A549 treated with dexamethasone at 1 μM for 4 hours (cell line): Measurements from ENCODE around the gene GPRC5A. TPM values are rescaled to one million over a fixed set of nuclear protein-coding genes. Genes with fewer than 3 reads are reported as not detected.

Experiments
- total RNA-seq: library from RNA; stranded (reverse); fragments of 200-300 nt; extraction: Qiagen RNA extraction; gene quantifications from 5 replicates; pipeline ENCODE4 v1.2.3, GENCODE V29; 2022

Gene GPRC5A, protein sequence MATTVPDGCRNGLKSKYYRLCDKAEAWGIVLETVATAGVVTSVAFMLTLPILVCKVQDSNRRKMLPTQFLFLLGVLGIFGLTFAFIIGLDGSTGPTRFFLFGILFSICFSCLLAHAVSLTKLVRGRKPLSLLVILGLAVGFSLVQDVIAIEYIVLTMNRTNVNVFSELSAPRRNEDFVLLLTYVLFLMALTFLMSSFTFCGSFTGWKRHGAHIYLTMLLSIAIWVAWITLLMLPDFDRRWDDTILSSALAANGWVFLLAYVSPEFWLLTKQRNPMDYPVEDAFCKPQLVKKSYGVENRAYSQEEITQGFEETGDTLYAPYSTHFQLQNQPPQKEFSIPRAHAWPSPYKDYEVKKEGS
- 174 to 283 TPM (median 256 TPM) in 5 replicates for total RNA-seq

DNA sequence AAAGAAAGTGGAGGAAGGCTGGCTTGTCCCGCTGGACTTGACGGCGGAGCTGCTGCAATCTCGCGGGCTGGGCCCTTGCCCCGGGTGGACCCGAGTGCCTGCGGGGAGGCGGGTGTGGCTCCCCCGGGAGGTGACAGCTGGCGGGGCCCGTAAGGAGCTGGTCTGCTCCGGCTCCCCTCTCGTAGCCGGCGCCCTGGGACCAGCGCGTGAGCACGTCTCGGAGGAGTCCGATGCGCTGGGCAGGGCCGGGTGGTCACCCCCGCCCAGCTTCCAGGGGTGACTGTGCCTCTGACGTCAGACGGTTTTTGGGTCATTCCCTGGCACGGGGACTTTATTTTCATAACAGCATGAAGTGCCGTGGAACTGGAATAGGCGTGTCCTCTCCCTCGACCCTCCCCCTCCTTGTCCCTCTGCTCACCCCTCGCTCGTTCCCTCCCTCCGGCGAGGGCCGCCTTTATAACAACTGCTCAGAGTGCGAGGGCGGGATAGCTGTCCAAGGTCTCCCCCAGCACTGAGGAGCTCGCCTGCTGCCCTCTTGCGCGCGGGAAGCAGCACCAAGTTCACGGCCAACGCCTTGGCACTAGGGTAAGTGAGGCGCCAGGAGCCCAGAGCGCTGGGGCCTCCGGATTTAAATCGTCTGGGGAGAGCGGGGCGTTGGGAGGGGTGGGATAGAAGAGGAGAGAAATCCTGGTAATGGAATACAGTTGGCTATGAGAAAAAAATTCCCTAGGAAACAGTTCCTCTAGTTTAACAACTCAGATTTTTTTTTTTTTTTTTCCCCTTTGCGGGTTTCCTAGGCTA lies at the start of gene GPRC5A:
Gene GPRC5A (plus strand): TSS at position 483 of the 801 bp plus-strand sequence. CDS start 16,688 bp downstream, outside the sequence.

DNA sequence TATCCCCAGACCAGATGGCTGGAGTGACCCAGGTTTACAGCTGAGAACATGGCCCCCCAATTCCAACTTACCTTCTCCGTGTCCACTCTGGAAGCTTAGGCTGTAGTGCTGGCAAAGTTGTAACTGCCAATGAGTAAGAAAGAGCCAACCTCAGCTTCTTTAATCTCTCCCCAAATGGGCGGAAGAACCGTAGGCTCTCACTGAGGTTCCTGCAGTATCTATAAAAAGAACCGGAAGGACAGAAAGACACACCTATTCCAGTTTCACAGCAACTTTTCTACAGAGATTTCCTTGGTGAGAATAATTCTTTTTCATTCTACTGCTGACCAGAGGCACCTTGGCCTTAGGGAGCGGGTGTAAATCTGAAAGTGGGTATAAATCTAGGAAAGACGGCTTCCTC lies 60.7 kb downstream of the GPRC5A start, which contains the start of gene GPRC5D:
Gene GPRC5D (minus strand): TSS at position 135 of the 400 bp plus-strand sequence. CDS start 1,786 bp downstream, outside the sequence.

Other genes starting within 250 kb of the GPRC5A start
- 0.57 to 1.2 TPM (median 0.86 TPM) in 5 replicates for gene GPR19, start 195.4 kb upstream of the GPRC5A start, total RNA-seq
- gene CDKN1B, start 174.2 kb upstream of the GPRC5A start, total RNA-seq: 13.6 to 16.2 TPM (median 14.2 TPM) in 5 replicates
- gene APOLD1, start 105.9 kb upstream of the GPRC5A start, total RNA-seq: 0.22 to 0.45 TPM (median 0.39 TPM) in 5 replicates
- gene DDX47, start 78.2 kb upstream of the GPRC5A start, total RNA-seq: 69.4 to 90.5 TPM (median 69.9 TPM) in 5 replicates
- not detected in 5 replicates for gene GPRC5D, start 60.6 kb downstream of the GPRC5A start, total RNA-seq
- 50.6 to 59.0 TPM (median 50.8 TPM) in 5 replicates for gene HEBP1, start 108.7 kb downstream of the GPRC5A start, total RNA-seq
- 3.7 to 4.8 TPM (median 4.5 TPM) in 5 replicates for gene FAM234B, start 152.8 kb downstream of the GPRC5A start, total RNA-seq
- gene GSG1, start 212.1 kb downstream of the GPRC5A start, total RNA-seq: 0.51 to 0.76 TPM (median 0.65 TPM) in 5 replicates